HG02981 (cell line): Measurements from ENCODE around the gene FKBP4.

Experiments used
- ATAC-seq: cut with Tn5 transposase; IDR thresholded peaks from one replicate; pipeline ENCODE4 v1.9.1; 2021; ENCODE audit warnings: mild to moderate bottlenecking, moderate library complexity; ENCODE audit not compliant: unreplicated experiment

Gene FKBP4

GRCh38 chr12:2812290-2813213 is 17.8 kb downstream of the FKBP4 start, which contains the start of gene ITFG2:
Gene ITFG2, plus strand, starts transcription at chr12:2812668. Its CDS starts 93 bp downstream, at chr12:2812761.
- ATAC-seq: peak; percentile 95

GRCh38 chr12:2813214-2814185 is 18.7 kb downstream of the FKBP4 start:
- peak; percentile 32 for ATAC-seq

DNA sequence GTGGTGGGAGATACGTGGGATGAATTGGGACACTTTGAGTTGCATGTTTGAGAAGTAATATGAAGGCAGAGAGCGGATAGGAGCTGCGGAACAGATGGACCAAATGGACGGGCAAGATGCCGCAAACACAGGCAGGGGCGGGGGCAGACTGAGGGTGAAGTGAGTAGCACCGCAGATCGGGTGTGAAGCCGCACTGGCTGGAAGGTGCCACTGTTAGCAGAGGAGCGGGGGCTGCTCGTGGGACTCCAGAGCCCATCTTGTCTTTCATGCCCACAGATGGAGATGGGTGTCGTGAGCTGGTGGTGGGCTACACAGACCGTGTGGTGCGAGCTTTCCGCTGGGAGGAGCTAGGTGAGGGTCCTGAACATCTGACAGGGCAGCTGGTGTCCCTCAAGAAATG is 25.0 kb downstream of the FKBP4 start:
- ATAC-seq: no peak

- no peak for ATAC-seq
These were observed 25.7 kb downstream of the FKBP4 start for GRCh38 chr12:2820432-2820831.

DNA sequence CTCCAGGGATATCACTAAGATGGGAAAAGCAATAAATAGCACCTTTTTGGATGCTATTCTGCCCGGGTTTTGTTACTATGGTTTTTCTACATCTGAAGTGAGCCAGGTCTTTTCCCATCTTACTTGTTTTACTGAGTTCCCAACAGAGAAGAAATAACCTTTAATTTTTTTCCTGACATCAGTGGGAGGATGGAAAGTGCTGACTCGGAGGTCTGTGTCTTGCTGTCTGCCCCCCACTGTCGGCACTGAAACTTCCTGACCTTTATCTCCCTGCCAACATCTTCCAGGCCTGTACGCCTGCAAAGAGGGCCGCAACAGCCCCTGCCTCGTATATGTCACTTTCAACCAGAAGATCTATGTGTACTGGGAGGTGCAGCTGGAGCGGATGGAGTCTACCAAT is 28.7 kb downstream of the FKBP4 start:
- no peak for ATAC-seq

GRCh38 chr12:2824541-2824940 is 29.8 kb downstream of the FKBP4 start:
- ATAC-seq: no peak

DNA sequence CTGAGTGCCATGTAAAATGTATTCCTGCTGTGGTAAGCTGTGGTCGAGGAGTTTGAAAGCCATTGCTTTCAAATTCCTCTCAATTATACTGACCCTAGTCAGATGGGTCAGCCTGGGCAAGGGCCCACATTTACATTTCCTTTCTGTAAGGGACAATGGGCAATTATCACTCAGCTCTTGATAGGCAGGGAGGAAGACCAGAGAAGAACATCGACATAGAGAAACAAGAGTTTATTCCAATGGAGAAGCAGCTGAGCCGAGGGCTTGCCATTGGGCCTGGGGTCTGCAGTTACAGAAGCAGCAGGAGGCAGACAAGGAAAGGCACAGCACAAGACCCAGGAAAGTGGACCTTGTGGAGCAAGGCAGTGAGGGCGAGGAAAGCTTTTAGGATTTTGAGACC is 30.4 kb downstream of the FKBP4 start:
- ATAC-seq: no peak

- ATAC-seq: no peak
These were observed 31.3 kb downstream of the FKBP4 start for GRCh38 chr12:2826036-2826435.

DNA sequence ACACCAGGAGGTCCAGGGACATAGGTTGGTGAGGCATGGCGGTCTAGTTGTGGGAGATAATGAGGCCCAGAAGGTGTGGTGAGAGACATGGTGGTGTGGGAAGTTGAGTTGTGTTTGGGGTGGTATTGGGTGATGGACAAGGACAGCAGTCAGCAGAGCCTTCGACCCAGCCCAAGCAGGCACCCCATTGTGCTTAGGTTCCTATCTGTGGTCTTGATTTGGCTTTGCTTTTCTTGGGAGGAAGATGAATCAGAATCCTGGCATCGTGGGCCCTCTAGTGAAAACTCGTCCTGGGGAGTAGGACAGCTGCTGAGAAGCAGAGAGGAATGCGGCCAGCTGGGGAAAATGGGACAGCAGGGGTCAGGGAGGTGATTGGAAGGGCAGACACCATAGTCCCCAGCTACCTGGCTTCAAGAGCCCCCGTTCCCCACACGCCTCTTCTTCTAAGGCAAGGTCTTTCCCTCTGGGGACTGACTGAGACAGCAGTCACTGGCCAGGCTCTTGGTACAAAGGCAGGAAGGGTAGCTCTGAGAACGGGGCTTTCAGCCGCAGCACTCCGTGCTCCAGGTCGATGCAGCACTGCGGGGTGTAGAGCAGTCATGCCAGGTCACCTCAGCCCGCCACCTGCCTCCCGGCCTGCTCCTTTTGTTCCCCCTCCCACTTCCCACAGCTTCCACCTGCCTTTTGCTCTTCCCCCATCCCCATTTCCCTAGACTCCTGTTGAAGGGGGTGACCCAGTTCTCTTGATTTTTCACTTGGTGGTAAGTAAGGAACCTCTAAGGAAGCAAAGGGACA is 32.1 kb downstream of the FKBP4 start:
- ATAC-seq: no peak

DNA sequence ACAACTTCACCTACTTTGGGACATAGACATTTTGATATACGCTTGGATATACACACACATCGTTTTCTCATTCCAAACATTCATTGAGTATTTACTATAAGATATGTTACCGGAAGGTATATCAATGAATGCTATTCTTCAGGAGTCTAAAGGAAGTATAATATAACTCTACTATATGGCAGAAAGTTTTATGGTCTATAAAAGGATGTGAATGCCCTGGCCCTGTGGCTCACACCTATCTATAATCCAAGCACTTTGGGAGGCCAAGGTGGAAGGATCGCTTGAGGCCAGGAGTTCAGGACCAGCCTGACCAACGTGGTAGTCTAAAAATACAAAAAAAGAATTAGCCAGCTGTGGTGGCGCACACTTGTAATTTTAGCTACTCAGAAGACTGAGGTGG is 34.5 kb downstream of the FKBP4 start:
- ATAC-seq: no peak

- no peak for ATAC-seq
These were observed 37.9 kb downstream of the FKBP4 start for GRCh38 chr12:2832550-2833127.

- no peak for ATAC-seq
These were observed 38.6 kb downstream of the FKBP4 start for GRCh38 chr12:2833327-2833726.

DNA sequence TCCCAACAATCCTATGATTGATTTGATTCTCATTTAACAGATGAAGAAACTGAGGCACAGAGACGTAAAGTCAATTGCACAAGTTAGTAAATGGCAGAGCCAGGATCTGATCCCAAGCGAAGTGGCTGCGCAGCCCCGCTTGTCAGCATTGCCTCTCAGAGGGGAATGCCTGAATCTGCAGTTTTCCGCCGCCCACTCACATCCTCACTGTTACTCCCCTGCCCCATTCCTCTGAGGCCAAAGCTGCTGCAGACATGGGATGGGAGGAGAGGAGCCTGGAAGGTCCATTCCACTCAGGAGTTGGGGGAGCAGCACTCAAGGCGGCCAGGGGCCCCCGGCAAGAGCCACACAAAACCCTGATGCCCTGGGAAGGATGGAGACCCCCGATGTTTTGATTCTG is 39.0 kb downstream of the FKBP4 start:
- ATAC-seq: no peak

- ATAC-seq: no peak
These were observed 40.1 kb downstream of the FKBP4 start, which contains the start of gene NRIP2 for GRCh38 chr12:2834581-2835491. Gene NRIP2, minus strand, starts transcription at chr12:2835035. Its CDS starts 52 bp downstream, at chr12:2834983.

DNA sequence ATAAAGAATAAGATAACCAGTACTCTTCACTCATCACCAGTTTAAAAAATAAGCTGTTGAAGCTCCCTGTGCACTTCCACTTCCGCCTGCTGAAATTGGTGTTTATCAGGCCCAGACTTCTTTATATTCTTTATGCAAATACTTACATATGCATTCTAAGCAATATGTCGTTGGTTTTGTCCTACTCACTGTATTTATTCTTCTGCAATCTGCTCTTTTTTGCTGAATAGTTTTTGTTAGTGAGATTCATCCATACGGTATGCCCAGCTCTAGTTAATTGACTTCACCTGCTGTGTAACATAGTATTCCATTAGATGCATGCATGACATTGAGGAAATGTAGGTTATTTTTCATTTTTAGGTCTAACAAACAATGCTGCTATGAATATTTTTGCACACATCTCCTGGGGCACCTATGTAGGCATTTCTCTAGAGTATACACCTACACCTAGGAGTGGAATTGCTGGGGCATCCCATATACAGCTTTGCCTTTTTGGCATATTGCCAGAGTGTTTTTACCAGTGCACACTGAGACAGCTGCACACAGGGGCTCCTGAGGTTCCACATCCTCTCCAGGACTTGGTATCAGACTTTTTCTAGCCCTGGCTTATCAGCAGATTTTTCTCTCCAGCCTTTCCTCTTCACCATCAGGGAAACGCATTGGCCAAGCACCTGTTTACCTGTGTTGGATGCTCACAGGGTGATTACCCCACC is 41.1 kb downstream of the FKBP4 start:
- ATAC-seq: no peak

DNA sequence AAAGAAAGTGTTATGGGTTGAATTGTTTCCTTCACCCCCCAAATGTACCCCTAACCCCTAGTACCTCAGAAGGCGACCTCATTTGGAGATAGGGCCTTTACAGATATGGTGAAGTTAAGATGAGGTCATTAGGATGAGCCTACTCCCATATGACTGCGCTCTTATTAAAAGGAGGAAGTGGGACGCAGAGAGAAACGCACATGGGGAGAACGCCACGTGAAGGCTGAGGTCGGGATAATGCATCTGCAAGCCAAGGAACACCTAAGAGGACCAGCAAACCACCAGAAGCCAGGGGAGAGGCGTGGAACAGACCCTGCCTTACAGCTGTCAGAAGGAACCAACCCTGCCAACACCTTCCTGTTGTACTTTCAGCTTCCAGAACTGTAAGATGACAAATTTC is 41.8 kb downstream of the FKBP4 start:
- ATAC-seq: no peak

- ATAC-seq: no peak
These were observed 46.4 kb downstream of the FKBP4 start for GRCh38 chr12:2841056-2841650.

DNA sequence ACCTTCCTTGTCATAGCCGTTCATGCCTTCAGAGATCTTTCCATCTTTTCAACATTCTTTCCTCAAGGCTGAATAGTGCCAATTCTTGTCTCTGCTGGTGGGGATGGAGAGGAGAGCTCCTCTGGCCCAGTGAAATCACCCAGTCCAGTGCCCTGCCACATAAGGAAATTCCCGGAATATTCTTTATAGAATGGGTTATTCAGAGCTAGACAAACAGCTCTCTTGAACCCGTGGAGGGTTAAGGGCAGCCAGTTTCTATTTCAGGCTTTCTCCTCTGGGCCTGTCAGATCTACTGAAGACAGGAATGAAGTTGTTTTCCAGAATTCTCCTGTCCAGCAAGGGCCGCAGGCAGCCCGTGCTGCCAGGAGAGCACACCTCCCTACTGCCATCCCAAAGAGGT is 48.2 kb downstream of the FKBP4 start:
- no peak for ATAC-seq
